Right renal cortex interstitium (tissue), 3 donors: ENCODE results near the gene POU6F2. TPM values are rescaled to one million over a fixed set of nuclear protein-coding genes. Genes with fewer than 3 reads are reported as not detected.
A peak's percentile ranks its signal among the peaks of the same experiment; 100 is the strongest.

Experiments
- DNase-seq, 3 donors: peaks; one replicate each; pipeline ENCODE4 v3.0.0-alpha.2; 2013; ENCODE audit warnings: low read depth in 3 of 3, low spot score in 2 of 3
- polyA plus RNA-seq, 3 donors: library from polyadenylated mRNA; unstranded; fragments of 120-200 nt; gene quantifications; one replicate each; pipeline ENCODE4 v1.2.1, GENCODE V29; 2013; ENCODE audit not compliant: insufficient read length in 3 of 3

The POU6F2 gene
- polyA plus RNA-seq, 3 donors, result 0.07 to 0.19 (median 0.17) TPM

DNA sequence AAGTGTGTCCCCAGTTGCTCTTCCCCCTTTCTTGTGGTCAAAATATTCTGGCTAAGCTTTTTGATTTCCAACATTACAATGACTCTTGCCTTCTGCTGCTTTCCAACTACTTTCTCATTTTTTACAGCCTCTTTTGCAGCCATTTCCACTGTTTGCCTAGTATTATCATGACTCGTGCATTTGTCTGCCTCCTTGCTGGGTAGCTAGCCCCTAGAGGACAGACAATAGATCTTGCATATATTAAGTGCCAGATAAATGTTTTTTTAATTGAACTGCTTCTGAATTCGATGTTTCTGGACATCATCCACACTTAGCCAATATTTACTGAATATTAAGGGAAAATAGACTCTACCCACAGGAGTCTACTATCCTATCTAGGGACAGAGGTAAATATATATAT lies 124.5 kb downstream of the POU6F2 start:
- DNase-seq, result no peak

DNA sequence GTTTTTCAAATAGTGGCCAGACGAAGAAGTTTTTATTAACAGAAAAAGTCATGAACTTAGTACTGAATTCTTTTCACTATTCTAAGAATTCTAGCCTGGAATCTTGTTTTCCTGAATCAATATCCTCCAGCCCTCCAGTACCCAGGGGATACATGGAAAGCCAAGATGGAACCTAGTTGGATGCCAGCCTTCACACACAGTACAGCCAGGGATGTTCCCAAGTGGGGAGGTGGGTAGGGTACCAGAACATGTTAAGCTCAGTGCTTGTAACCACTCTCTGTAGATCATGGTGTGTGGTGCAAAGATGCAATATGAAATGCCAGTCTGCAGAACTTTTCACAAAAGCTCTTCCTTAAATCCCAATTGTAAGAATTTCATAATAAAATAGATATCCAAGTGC lies 128.0 kb downstream of the POU6F2 start:
- DNase-seq, result no peak

DNA sequence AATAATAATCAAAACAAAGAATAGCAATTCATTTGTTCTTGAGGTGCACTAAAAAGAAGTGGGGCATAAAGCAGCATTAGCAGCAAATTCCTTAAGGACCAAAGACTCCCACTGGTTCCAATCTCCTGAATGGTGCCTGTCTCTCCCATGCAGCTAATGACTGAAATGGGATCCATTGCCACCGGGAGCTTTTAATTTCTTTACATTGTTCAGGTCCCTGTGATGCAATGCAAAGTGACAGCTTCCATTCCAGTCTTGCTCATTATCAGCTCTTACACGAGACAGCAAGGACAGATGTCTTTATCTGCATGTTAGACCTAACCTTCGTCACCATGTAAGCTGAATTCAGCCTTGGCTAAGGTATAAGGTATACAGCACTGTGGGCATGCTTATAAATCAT lies 148.1 kb downstream of the POU6F2 start:
- no peak for DNase-seq

DNA sequence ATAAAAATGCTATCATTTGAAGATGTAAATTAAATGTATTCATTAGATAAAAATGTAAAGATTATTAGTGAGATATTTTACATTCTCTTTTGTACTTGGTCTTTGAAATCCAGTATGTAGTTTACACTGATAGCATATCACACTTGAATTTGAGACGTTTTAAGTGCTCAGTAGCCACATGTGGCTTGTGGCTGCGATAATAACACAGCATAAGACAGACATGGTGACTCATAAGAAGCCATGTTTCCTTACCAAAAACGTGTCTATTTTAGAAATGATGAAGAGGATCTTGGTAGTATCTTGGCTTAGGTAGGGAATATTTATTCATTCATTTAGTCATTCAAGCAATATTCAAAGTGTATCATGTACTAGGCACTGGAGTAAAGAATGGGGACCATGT lies 149.3 kb downstream of the POU6F2 start:
- no peak for DNase-seq

DNA sequence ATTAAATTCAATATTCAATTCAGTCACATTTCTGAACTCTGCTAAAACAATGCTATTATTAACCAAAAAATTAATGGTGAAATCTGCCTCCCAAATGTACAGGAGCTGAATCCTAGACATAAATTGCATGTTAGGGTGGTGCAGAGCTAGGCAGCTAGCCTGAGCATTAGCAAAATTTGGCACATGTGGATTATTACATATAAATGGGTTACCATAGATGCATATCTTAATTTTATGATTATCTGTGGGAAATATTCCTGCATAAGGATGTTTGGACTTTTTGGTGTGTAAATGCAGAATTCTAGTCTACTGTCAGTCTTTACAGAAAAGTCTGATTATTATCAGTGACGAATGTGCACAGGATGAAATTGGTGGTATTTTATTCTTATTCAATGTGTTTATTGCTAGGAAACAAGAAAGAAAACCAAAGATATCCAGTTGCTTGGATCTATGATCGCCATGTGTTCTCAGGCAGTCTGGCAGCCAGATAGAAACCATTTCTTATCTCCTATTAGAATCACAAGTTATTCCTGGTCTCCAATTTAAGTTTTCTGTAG lies 150.7 kb downstream of the POU6F2 start:
- no peak for DNase-seq

DNA sequence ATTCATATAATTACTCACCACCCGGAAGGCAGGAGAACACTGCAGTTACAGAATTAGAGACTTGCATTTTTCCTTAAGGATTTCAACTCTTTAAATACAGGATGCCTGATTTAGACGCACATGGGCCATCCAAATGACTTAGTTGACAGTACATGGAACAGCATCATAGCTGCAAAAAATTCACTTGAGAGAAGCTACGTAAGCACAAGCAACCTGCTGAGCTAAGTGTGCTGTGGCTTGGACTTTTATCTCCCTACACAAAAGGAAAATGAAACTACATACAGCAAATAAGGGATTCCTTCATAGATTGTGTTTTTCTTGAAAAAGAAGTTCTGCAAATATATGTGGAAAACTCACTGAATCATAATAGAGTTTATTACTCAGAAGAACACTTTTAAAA lies 152.6 kb downstream of the POU6F2 start:
- no peak for DNase-seq

DNA sequence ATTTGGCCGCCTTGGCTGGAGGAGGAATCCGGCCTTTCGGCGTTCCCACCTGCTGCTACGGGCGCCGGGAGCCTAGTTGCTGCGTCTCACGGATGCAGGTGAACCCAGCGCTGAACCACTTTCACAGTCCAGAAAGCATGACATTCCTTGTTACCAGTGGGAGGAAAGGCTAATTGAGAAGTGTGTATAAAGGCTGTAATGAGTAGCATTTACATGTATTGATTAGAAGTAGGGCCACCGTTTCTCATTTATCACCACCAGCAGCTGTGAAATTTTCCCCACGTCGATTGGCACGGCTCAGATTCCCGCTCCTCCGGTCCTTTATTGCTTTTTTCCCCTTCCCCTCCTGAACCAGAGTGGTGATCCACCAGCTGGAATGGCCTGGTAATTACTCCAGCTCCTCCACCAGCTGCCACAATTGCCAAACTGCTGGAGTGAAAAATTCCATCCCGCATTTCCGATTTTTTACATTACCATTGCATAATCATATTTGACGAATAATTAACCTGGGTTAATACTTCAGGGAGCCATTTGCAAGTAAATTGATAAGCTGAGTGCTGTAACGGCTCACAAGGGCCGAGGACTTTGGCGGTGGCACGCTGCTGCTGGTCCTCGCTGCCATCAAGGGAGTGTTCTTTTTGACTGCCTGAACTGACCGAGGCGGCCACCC lies 153.3 kb downstream of the POU6F2 start:
- DNase-seq, result peak in 1 of 3 donors; percentile 32

DNA sequence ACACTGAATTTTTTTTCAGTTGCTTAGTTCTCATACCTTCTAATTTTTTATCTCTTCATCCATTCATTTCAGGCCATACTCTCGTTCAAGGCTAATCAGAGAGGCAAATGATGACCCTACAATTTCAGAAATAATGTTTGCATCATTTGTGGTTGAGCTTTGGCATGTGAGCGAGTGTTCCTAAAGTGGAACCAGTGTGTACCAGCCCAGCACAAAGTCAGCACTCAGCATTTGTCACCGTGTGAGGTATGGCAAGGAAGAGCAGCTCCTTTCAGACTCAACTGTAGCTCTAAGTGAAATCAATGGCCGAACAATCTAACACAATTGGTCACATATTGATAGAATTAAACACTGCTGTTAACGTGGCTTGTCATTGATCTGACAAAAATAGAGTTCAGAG lies 154.6 kb downstream of the POU6F2 start:
- no peak for DNase-seq

DNA sequence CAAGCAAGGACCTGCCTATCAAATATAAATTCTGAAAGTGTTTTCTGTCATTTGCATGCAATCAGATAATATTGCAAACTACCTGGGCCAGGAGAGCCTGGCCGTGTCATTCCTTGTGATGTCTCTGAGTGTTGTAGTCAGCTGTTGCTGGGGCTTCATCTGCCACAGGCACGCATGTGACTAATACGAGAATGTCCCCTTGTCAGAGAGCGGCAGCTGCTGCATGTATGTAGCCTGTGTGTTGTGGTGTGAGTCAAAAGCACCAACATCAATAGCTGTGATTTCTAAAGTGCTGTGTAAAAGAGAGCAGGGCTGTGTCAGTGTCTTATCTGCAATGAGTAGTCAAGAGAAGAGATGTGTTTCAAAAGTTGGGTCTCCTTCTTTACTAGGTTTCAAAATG lies 155.4 kb downstream of the POU6F2 start:
- DNase-seq, result no peak

DNA sequence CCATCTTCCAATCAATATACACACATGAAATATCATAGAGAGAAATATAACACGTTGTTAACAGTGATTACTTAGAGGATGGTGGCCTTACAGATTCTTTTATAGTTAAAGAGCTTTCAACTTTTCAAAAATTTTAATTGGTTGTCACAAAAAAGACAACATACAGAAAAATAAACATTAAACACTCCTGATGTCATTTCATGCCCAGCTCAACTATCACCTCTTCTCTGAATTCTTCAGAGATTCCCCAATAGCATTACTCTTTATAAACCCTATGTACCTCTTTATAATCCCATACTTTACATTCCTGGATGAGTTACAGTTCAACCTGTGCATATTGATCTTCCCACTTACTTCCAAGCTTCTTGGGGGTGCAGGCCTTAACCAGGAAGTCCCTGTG lies 159.8 kb downstream of the POU6F2 start:
- DNase-seq, result no peak

DNA sequence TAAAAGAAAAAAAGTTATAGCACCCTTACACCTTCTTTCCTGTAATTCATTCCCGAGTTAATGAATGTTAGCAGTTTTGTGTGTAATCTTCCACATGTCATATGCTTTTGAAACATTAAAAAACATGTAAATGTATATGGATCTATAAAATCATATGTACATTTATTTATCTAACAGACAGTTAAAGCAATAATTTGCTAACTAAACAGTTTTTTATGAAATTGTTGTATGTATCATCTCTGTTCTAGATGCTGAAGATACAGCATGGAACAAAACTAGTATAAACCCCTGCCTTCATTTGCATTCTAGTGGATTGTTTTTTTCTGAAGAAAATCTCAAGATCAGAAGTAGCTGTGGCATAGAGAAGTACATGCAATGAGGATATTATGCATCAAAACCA lies 165.0 kb downstream of the POU6F2 start:
- DNase-seq, result no peak

DNA sequence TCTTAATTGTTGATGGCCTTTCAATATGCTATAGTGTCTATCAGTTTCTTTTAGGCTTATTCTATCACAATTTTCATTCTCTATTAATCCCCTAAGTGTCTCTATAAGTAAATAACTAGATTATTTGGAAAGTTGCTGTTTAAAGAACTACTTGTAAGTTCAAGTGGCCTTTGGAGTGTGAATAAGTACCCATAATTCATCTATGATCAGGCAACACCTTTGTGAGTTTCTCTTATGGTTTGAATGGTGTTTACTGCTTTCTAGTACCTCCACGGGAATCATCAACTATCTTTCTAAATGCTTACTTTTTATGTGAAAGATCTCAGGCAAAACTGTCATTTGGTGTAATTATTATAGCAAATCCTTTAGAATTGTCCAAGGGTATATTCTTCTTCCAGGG lies 166.7 kb downstream of the POU6F2 start:
- DNase-seq, result no peak

DNA sequence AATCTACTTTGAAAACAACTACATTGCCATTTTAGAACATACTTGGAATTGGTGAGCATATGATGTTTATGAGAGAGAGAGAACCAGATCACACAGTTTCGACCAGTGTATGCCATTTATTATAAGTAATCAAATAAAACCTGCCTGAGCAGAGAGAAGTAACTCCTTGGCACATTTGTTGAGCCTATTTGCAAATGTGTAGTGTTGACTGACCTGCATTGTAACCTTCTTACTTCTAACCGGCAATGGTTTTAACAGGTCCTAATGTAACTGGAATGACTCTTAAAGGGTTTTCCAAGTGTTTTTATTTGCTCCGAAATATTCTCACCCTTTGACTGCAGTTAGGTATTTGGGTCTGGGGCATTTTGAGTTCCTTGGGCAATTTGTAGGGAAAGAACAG lies 167.6 kb downstream of the POU6F2 start:
- DNase-seq, result no peak

DNA sequence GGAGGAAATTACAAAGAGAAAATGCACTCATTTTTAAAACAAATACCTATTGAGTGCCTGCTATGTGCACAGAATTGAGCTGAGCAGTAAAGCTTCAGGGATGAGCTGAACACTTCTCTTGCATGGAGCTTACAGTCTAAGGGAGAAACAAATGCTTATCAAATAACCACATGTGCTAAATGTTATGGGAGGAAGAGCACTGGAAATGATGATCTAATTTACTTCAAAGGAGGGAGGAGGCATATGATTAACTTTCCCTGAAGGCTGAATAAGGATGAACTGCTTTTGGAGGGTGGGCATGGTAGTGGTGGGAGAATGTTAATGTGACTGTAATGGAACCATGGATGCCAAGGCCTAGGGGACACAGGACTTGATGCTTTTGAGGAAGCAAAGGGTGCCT lies 168.2 kb downstream of the POU6F2 start:
- DNase-seq, result no peak

DNA sequence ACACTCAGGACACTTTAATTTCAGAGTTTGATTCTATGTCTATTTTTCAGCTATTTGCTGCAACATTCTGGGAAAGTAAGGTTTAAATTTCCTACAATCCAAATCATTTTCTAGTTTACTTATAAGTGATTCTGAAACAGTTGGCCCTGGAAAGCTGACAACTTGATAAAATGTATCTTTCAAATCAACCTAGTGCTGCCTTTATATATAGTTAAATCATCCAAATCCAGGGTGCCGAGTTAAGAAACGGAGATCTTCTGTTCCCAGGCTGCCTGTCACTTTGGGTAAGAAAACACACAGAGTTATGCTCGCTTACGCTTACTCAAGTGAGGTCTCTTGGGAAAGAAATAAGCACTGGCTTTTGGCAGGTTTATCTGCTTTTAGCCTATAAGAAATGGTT lies 175.0 kb downstream of the POU6F2 start:
- no peak for DNase-seq

DNA sequence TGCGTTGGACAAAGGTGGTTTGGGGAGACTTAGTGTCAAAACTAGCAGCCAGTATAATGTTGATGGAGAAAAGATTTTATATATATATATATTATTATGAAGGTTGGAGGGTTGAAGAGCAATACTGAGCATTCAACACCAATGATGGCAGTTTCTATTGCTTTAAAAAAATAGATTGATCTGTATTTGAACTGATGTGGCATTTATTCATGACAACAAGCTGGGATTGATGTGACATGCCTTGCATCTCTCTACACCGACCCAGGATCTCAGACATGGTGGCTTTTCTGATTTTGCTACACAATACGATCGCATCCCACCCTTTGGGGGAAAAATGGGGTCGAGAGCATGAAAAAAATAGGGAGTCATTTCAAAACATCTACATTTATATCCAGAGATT lies 175.4 kb downstream of the POU6F2 start:
- DNase-seq, result no peak

DNA sequence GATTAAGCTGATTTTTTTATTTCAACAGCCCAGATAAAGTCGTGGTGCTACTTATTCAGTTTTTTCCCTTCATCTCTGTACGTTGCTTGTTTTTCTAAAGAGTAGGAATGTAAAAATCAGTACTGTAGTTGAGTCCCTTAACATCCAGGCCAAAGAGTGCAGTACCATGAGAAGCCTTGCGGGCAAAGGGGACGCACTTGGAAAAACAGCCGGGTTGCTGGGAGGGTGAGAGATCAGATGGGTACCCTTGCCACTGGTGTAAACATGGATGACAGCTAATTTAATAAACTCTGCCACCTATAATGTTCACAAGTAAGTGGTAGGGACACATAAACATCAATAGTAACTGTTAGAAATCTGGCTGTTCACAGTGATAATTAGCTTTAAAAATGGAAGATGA lies 175.9 kb downstream of the POU6F2 start:
- DNase-seq, result no peak

DNA sequence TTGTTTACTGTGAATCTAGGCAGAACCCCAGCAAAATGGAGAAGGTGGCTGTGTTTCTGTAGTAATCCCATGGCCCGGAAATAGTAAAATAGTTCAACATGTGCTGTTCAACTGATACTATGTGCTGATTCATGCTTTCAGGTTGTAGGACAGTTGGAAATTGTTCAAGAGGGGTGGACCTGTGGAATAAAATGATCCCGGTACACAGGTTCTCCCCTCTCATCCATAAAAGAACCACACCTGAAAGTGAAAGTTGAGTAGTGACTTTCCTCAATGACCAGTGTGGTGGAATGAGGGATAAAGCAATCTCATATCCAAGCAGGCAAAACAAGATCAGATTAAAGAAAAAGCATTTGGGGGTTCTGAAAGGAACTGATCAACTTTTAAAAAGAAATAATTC lies 177.1 kb downstream of the POU6F2 start:
- DNase-seq, result no peak

DNA sequence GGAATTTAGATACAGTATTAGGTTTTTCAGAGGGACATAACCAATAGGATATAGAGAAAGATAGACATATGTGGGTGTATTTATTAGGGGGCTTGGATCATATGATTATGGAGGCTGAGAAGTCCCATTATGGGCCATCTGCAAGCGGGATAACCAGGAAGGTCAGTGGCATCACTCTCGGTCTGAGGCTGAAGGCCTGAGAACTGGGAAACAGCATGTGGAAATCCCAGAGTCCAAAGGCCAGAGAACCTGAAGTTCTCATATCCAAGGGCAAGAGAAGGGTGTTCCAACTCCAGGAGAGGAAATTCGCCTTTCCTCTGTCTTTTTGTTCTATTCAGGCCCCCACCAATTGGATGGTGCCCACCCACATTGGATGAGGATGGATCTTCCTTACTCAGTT lies 180.7 kb downstream of the POU6F2 start:
- DNase-seq, result no peak

DNA sequence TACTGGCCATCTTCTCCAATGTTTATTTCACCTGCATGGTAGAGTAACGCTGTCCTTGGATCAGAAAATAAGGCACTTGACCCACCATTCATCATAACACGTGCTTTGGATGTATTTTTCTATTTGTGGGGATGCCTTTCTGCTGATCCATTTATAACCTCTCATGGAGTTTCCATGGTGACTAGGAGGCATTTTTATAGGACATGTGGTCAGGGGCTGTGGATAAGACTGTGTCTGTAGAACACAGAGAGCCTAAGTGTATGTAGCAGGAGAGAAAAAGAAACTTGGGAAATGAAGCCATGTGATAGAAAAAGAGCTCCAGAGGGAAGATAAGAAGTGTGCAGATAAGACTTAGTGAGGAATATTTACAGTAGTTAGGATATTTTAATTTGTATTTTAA lies 184.2 kb downstream of the POU6F2 start:
- DNase-seq, result no peak

DNA sequence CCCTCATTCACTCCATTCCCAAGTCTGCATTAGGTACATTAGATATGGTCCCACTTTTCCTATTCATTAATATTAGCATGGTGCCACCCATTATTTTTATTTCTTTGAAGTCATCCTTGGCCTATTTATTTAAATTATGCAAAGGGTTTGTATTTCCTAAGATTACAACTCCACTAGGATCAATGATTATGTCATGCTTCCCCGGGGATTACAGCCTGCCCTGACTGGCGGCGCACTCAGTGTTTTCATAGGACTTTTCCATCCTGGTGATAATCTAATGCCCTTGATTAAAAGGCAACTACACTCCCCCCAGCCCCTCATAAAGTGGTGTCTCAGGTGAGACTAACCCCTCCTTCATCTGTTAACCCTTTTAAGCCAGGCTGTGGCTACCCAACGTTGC lies 187.2 kb downstream of the POU6F2 start:
- no peak for DNase-seq

DNA sequence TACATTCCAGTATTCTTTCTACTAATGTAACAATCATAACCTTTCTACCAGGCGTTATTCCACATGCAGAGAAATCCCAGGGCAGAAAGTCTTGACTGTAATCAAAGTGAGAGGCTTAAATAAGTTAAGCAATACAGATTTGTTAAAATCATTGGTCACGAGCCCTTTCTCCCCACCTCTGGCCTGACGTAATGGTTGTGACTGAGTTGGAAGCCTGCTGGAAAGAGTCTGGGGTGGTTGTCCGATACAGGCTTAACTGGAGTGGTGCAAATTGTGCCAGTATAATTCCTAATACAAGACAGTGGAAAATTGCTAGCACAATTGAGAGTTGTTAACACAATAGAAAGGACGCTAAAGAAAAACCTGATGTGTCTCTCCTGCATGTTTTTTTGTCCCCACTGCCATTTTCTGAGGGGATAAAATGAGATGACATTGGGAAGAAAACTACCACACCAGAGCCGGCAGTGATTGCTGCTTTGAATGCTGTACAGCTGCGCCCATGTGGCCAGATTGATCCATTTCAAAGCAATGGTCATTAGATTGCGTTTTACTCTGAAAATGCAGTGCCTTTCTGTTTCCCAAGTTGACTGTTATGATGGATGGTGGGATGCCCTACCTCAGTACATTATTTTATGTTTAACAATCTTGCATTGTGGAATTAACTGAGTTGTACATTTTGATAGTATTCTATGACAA lies 190.8 kb downstream of the POU6F2 start:
- no peak for DNase-seq
